IMR-90 (cell line): ENCODE measurements around the gene IGSF9B.

Experiments used
- FOS ChIP-seq: fragments of 150-350 bp; IDR thresholded peaks from 2 replicates; pipeline ENCODE4 v1.6.1; 2016; ENCODE audit warnings: low read depth, low read length
- MAFK ChIP-seq: IDR thresholded peaks from 2 replicates; pipeline ENCODE4 v1.6.1; 2012; ENCODE audit warnings: low read depth, low read length, improper control_type of control experiment
- POLR2A ChIP-seq: IDR thresholded peaks from 2 replicates; pipeline ENCODE4 v1.6.1; 2012; ENCODE audit warnings: mild to moderate bottlenecking, low read depth, low read length
- RAD21 ChIP-seq: IDR thresholded peaks from 2 replicates; pipeline ENCODE4 v1.6.1; 2012; ENCODE audit warnings: low read length, improper control_type of control experiment
- RFX5 ChIP-seq: IDR thresholded peaks from 2 replicates; pipeline ENCODE4 v1.8.0; 2012; ENCODE audit warnings: low read depth, mild to moderate bottlenecking, low read length, moderate library complexity
- SMC3 ChIP-seq: fragments of 150-350 bp; IDR thresholded peaks from 2 replicates; pipeline ENCODE4 v1.6.1; 2016; ENCODE audit warnings: low read depth, mild to moderate bottlenecking, antibody characterized with exemption, low read length, moderate library complexity
- TF ChIP-seq, protein P1 (sequence below): conservative IDR thresholded peaks from 2 replicates; pipeline ENCODE4 v1.5.1; 2012; ENCODE audit warnings: mild to moderate bottlenecking, low read depth, low read length, improper control_type of control experiment
- TF ChIP-seq, protein P2 (sequence below): fragments of 150-350 bp; IDR thresholded peaks from 2 replicates; pipeline ENCODE4 v1.6.1; 2016; ENCODE audit warnings: low read depth, mild to moderate bottlenecking, low read length, moderate library complexity, borderline replicate concordance
- TF ChIP-seq, protein P3 (sequence below): fragments of 150-350 bp; IDR thresholded peaks from 2 replicates; pipeline ENCODE4 v1.6.1; 2017; ENCODE audit warnings: mild to moderate bottlenecking, antibody characterized with exemption, low read length, low read depth

DNA sequence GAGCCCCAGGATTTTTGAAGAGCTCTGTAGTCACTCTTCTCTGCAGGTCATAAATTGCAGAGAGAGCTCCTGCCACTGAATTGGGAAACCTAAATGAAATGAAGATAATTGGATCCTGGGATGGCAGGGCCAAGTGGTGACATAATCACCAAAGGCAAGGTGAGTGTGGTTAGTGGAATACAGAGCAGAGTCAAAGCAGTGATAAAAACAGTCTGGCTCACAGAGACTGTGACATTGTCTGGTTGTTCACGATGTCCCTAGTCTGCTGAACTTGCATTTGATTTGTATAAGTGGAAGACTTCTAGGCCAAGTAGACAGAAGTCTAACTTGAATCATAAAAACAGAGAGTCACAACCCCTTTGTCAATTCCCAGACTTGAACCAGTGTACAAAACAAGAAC is 84.6 kb downstream of the IGSF9B start:
- TF ChIP-seq, protein P1, sequence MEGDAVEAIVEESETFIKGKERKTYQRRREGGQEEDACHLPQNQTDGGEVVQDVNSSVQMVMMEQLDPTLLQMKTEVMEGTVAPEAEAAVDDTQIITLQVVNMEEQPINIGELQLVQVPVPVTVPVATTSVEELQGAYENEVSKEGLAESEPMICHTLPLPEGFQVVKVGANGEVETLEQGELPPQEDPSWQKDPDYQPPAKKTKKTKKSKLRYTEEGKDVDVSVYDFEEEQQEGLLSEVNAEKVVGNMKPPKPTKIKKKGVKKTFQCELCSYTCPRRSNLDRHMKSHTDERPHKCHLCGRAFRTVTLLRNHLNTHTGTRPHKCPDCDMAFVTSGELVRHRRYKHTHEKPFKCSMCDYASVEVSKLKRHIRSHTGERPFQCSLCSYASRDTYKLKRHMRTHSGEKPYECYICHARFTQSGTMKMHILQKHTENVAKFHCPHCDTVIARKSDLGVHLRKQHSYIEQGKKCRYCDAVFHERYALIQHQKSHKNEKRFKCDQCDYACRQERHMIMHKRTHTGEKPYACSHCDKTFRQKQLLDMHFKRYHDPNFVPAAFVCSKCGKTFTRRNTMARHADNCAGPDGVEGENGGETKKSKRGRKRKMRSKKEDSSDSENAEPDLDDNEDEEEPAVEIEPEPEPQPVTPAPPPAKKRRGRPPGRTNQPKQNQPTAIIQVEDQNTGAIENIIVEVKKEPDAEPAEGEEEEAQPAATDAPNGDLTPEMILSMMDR = no peak
- TF ChIP-seq SMC3 = no peak
- no peak for TF ChIP-seq POLR2A
- TF ChIP-seq FOS = no peak
- TF ChIP-seq, protein P2, sequence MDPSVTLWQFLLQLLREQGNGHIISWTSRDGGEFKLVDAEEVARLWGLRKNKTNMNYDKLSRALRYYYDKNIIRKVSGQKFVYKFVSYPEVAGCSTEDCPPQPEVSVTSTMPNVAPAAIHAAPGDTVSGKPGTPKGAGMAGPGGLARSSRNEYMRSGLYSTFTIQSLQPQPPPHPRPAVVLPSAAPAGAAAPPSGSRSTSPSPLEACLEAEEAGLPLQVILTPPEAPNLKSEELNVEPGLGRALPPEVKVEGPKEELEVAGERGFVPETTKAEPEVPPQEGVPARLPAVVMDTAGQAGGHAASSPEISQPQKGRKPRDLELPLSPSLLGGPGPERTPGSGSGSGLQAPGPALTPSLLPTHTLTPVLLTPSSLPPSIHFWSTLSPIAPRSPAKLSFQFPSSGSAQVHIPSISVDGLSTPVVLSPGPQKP = no peak
- no peak for TF ChIP-seq MAFK
- TF ChIP-seq RAD21 = no peak
- TF ChIP-seq RFX5 = no peak
- TF ChIP-seq, protein P3, sequence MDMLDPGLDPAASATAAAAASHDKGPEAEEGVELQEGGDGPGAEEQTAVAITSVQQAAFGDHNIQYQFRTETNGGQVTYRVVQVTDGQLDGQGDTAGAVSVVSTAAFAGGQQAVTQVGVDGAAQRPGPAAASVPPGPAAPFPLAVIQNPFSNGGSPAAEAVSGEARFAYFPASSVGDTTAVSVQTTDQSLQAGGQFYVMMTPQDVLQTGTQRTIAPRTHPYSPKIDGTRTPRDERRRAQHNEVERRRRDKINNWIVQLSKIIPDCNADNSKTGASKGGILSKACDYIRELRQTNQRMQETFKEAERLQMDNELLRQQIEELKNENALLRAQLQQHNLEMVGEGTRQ = no peak
